HCT116 (cell line): ENCODE measurements around the gene GRIK3.

Source experiments
- CEBPB ChIP-seq: IDR thresholded peaks from 2 replicates; pipeline ENCODE4 v1.6.1; 2012; ENCODE audit warnings: low read depth
- MAX ChIP-seq: IDR thresholded peaks from 2 replicates; pipeline ENCODE4 v1.6.1; 2012
- POLR2AphosphoS5 ChIP-seq: IDR thresholded peaks from 2 replicates; pipeline ENCODE4 v1.6.1; 2011; ENCODE audit warnings: mild to moderate bottlenecking, low read depth, low read length, moderate library complexity
- RAD21 ChIP-seq: IDR thresholded peaks from 2 replicates; pipeline ENCODE4 v1.6.1; 2012; ENCODE audit warnings: low read depth, mild to moderate bottlenecking
- SP1 ChIP-seq: IDR thresholded peaks from 2 replicates; pipeline ENCODE4 v1.6.1; 2012; ENCODE audit warnings: low read depth
- SRF ChIP-seq: IDR thresholded peaks from 2 replicates; pipeline ENCODE4 v1.6.1; 2012; ENCODE audit warnings: low read depth
- ZBTB33 ChIP-seq: IDR thresholded peaks from 2 replicates; pipeline ENCODE4 v1.6.1; 2011; ENCODE audit warnings: mild to moderate bottlenecking, low read length, moderate library complexity; ENCODE audit not compliant: insufficient replicate concordance; ENCODE audit errors: extremely low read depth
- TF ChIP-seq, protein P1 (sequence below), 3 experiments: fragments of 200-600 bp in 1 of 3; sonication (generic) in 1 of 3; IDR thresholded peaks in 2 of 3; conservative IDR thresholded peaks in 1 of 3; 2 replicates each; pipeline ENCODE4 v1.5.1; 2012 to 2017; ENCODE audit warnings: low read depth in 2 of 3, low read length in 2 of 3, antibody characterized with exemption in 1 of 3, borderline replicate concordance in 1 of 3, control low read depth in 1 of 3, mild to moderate bottlenecking in 1 of 3, mixed read lengths in 1 of 3, mixed run types in 1 of 3, moderate library complexity in 1 of 3; ENCODE audit not compliant: insufficient read depth in 1 of 3

GRCh38 chr1:36922071-36922470, 112.2 kb downstream of the GRIK3 start:
- TF ChIP-seq, protein P1, sequence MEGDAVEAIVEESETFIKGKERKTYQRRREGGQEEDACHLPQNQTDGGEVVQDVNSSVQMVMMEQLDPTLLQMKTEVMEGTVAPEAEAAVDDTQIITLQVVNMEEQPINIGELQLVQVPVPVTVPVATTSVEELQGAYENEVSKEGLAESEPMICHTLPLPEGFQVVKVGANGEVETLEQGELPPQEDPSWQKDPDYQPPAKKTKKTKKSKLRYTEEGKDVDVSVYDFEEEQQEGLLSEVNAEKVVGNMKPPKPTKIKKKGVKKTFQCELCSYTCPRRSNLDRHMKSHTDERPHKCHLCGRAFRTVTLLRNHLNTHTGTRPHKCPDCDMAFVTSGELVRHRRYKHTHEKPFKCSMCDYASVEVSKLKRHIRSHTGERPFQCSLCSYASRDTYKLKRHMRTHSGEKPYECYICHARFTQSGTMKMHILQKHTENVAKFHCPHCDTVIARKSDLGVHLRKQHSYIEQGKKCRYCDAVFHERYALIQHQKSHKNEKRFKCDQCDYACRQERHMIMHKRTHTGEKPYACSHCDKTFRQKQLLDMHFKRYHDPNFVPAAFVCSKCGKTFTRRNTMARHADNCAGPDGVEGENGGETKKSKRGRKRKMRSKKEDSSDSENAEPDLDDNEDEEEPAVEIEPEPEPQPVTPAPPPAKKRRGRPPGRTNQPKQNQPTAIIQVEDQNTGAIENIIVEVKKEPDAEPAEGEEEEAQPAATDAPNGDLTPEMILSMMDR (IDR thresholded peaks at IDR 0.05 in 2 of 3, conservative IDR thresholded peaks at IDR 0.05 in 1 of 3; ENCODE audit: borderline replicate concordance in 1 of 3, insufficient read depth in 1 of 3, low read depth in 2 of 3, low read length in 2 of 3): no peak
- TF ChIP-seq SP1 (no peak), ZBTB33 (no peak), POLR2AphosphoS5 (no peak), RAD21 (no peak), SRF (no peak), MAX (no peak), CEBPB (no peak)
